ENCODE results near the gene TDRD1. TPM values are rescaled to one million over a fixed set of nuclear protein-coding genes. Genes with fewer than 3 reads are reported as not detected.

The TDRD1 gene
- not detected in 2 replicates for total RNA-seq

GRCh38 chr10:114179148-114179547, at the start of gene TDRD1:
Gene TDRD1, plus strand, starts transcription at chr10:114179353. Its CDS starts 8,479 bp downstream, at chr10:114187832.

GRCh38 chr10:114173921-114174694, 5.0 kb upstream of the TDRD1 start, which contains the start of gene CCDC186:
Gene CCDC186, minus strand, starts transcription at chr10:114174203. Its CDS starts 10,935 bp downstream, at chr10:114163268.

GRCh38 chr10:114239117-114239993, 60.2 kb downstream of the TDRD1 start, which contains the start of gene VWA2:
Gene VWA2, plus strand, starts transcription at chr10:114239254. Its CDS starts 9,460 bp downstream, at chr10:114248714.

Other genes with a start within 250 kb of the TDRD1 start
- not detected in 2 replicates for gene ADRB1, start 135.5 kb upstream of the TDRD1 start, total RNA-seq
- gene CCDC186, start 5.2 kb upstream of the TDRD1 start, total RNA-seq, result 13.0 and 18.1 TPM in 2 replicates
- not detected in 2 replicates for gene VWA2, start 59.9 kb downstream of the TDRD1 start, total RNA-seq
- 1.9 and 2.8 TPM in 2 replicates for gene AFAP1L2, start 225.1 kb downstream of the TDRD1 start, total RNA-seq

Data from endothelial cell of coronary artery (primary cell).